Endothelial cell of umbilical vein (primary cell): ENCODE measurements around the gene ZBTB4. TPM values are rescaled to one million over a fixed set of nuclear protein-coding genes. Genes with fewer than 3 reads are reported as not detected.
"Not testable (repeated sequence)": the region's sequence is repeated elsewhere in the genome, so short reads cannot be mapped to it uniquely, and the experiment has no call there.

Source experiments
- BruUV-seq: library from RNA; stranded (reverse); fragments of 400-500 nt; replicated peaks from 2 replicates; lab custom pipeline; 2021; lab: Mats Ljungman, UMichigan
- CTCF ChIA-PET: fragments of 300-600, 350-600 bp; sonication (Branson Sonifier 250); formaldehyde crosslinking; loops from one replicate; lab custom pipeline; 2021; ENCODE audit warnings: antibody characterized with exemption, inconsistent platforms; lab: Charles Lee
- POLR2A ChIA-PET: fragments of 300-600, 350-600 bp; sonication (Branson Sonifier 250); formaldehyde crosslinking; loops from one replicate; lab custom pipeline; 2021; ENCODE audit warnings: antibody characterized with exemption, inconsistent platforms; lab: Charles Lee
- DNase-seq: peaks from one replicate; pipeline ENCODE4 v3.0.0-alpha.2; 2011; ENCODE audit warnings: low read depth, low spot score
- FAIRE-seq: peaks from 2 replicates; lab custom pipeline; 2011; peaks lifted over from hg19 to GRCh38; lab: Jason Lieb, UNC
- H2AFZ ChIP-seq: 2 replicates; pipeline ENCODE4 v1.6.0; 2012; ENCODE audit warnings: low read depth, low read length, control low read depth, inconsistent platforms
- H3K27ac ChIP-seq: 2 replicates; pipeline ENCODE4 v1.5.1; 2011; ENCODE audit warnings: low read depth, mild to moderate bottlenecking, control low read depth, low read length, moderate library complexity; ENCODE audit not compliant: insufficient read depth
- H3K27me3 ChIP-seq, 2 experiments: 2 replicates each; pipeline versions ENCODE4 v1.6.0 to v1.6.1; 2011; ENCODE audit warnings: low read length in 2 of 2, mixed read lengths in 1 of 2; ENCODE audit not compliant: control insufficient read depth in 2 of 2, insufficient read depth in 2 of 2
- H3K36me3 ChIP-seq, 2 experiments: 2 replicates in 1 of 2; 3 replicates in 1 of 2; pipeline ENCODE4 v1.5.1; 2011; ENCODE audit warnings: low read length in 2 of 2, mild to moderate bottlenecking in 1 of 2, moderate library complexity in 1 of 2; ENCODE audit not compliant: control insufficient read depth in 2 of 2, insufficient read depth in 2 of 2; ENCODE audit errors: extremely low read depth in 1 of 2
- H3K4me1 ChIP-seq: 3 replicates; pipeline ENCODE4 v1.5.1; 2011; ENCODE audit warnings: mild to moderate bottlenecking, low read length; ENCODE audit not compliant: control insufficient read depth, insufficient read depth; ENCODE audit errors: extremely low read depth
- H3K4me2 ChIP-seq: 2 replicates; pipeline ENCODE4 v1.6.1; 2011; ENCODE audit warnings: low read length, control low read depth, mixed read lengths; ENCODE audit not compliant: insufficient read depth
- H3K4me3 ChIP-seq, 3 experiments: fragments of 200-600 bp in 1 of 3; sonication (generic), shearing (Covaris generic) in 1 of 3; replicated peaks in 1 of 3; 2 replicates each; pipeline ENCODE4 v1.5.1; 2011 to 2016; ENCODE audit warnings: control low read depth in 3 of 3, low read length in 3 of 3, mild to moderate bottlenecking in 2 of 3, inconsistent platforms in 1 of 3, low read depth in 1 of 3, moderate library complexity in 1 of 3; ENCODE audit not compliant: insufficient read depth in 1 of 3
- H3K79me2 ChIP-seq: 2 replicates; pipeline ENCODE4 v1.6.0; 2012; ENCODE audit warnings: low read length, inconsistent platforms; ENCODE audit not compliant: control insufficient read depth, insufficient read depth
- H3K9ac ChIP-seq: replicated peaks from 2 replicates; pipeline ENCODE3; 2011; ENCODE audit warnings: low read length, control low read depth; ENCODE audit not compliant: insufficient read depth; ENCODE audit errors: extremely low read depth
- H3K9me1 ChIP-seq: replicated peaks from 3 replicates; pipeline ENCODE4 v1.6.0; 2011; ENCODE audit warnings: mild to moderate bottlenecking, low read length; ENCODE audit not compliant: control insufficient read depth, insufficient read depth; ENCODE audit errors: extremely low read depth
- H3K9me3 ChIP-seq: replicated peaks from 2 replicates; pipeline ENCODE4 v1.5.1; 2012; ENCODE audit warnings: low read length, inconsistent platforms; ENCODE audit not compliant: control insufficient read depth, insufficient read depth
- H4K20me1 ChIP-seq: replicated peaks from 2 replicates; pipeline ENCODE3; 2011; ENCODE audit warnings: mild to moderate bottlenecking, low read length; ENCODE audit not compliant: control insufficient read depth, insufficient read depth; ENCODE audit errors: extremely low read depth
- CTCF ChIP-seq, 2 donors: IDR thresholded peaks; 1 replicate in 1 of 2; 2 replicates in 1 of 2; pipeline ENCODE4 v1.5.1; 2011; ENCODE audit warnings: low read length in 2 of 2, mild to moderate bottlenecking in 2 of 2, moderate library complexity in 2 of 2, control low read depth in 1 of 2, inconsistent platforms in 1 of 2, low read depth in 1 of 2; ENCODE audit not compliant: insufficient read depth in 1 of 2; ENCODE audit errors: extremely low read depth in 1 of 2
- EZH2 ChIP-seq: IDR thresholded peaks from 2 replicates; pipeline ENCODE4 v1.6.1; 2012; ENCODE audit warnings: borderline replicate concordance, low read depth, mild to moderate bottlenecking, moderate library complexity, low read length, inconsistent platforms; ENCODE audit not compliant: severe bottlenecking
- FOS ChIP-seq: IDR thresholded peaks from 2 replicates; pipeline ENCODE4 v1.6.1; 2011; ENCODE audit warnings: mild to moderate bottlenecking, low read length, moderate library complexity, borderline replicate concordance; ENCODE audit not compliant: insufficient read depth
- GATA2 ChIP-seq: IDR thresholded peaks from 2 replicates; pipeline ENCODE4 v1.7.0; 2011; ENCODE audit warnings: low read depth, mild to moderate bottlenecking, moderate library complexity, mixed read lengths, low read length; ENCODE audit not compliant: insufficient read length, insufficient read depth
- JUN ChIP-seq: IDR thresholded peaks from 2 replicates; pipeline ENCODE4 v1.6.1; 2011; ENCODE audit warnings: borderline replicate concordance, low read depth; ENCODE audit not compliant: insufficient read length, insufficient read depth
- MAX ChIP-seq: IDR thresholded peaks from 2 replicates; pipeline ENCODE4 v1.6.1; 2011; ENCODE audit not compliant: insufficient read depth, insufficient read length
- MYC ChIP-seq: IDR thresholded peaks from one replicate; pipeline ENCODE4 v1.6.1; 2011; ENCODE audit warnings: mild to moderate bottlenecking, low read depth, low read length
- POLR2A ChIP-seq: IDR thresholded peaks from 2 replicates; pipeline ENCODE4 v1.6.1; 2012; ENCODE audit warnings: low read depth, mild to moderate bottlenecking, control low read depth, low read length
- POLR2AphosphoS5 ChIP-seq: IDR thresholded peaks from 2 replicates; pipeline ENCODE4 v1.6.1; 2012; ENCODE audit warnings: low read depth, mild to moderate bottlenecking, control low read depth, low read length, moderate library complexity; ENCODE audit not compliant: insufficient read depth
- dilution Hi-C: fragments of 300-500 bp; cut with MboI; formaldehyde crosslinking; loops from one replicate; pipeline ENCODE4 v1.15.0; 2019; ENCODE audit warnings: low sequenced_read_pairs; ENCODE audit not compliant: extremely low pct_ligation_motif_present
- intact Hi-C: fragments of 100-400 bp; cut with micrococcal nuclease; formaldehyde crosslinking; loops from one replicate; pipeline ENCODE4 v1.10.0; 2022
- polyA plus RNA-seq, 4 experiments: library from polyadenylated mRNA; depleted of rRNA in 3 of 4; stranded (reverse) in 3 of 4; unstranded in 1 of 4; fragments of >200 nt; gene quantifications; 2 replicates each; pipeline versions ENCODE4 v1.2.1 to v1.2.3, GENCODE V29; 2011 to 2012; ENCODE audit warnings: missing spikeins in 1 of 4
- total RNA-seq: library from RNA; stranded (reverse); gene quantifications from 2 replicates; pipeline ENCODE4 v1.2.3, GENCODE V29; 2021

ZBTB4 gene
- total and polyA plus RNA-seq, 2 donors (not counting 3 experiments of a cell fraction or from before 2014, with no cell fraction given), result 15.1 to 26.5 TPM

GRCh38 chr17:7483255-7484066 lies 4.0 kb upstream of the ZBTB4 start:
- no peaks in the 10 kb centered on the region for H3K27me3 ChIP-seq
- no peak for TF ChIP-seq FOS
- TF ChIP-seq JUN, result no peak
- no peak for TF ChIP-seq MAX
- no peak for TF ChIP-seq EZH2
- TF ChIP-seq POLR2AphosphoS5, result no peak
- TF ChIP-seq GATA2, result no peak
- TF ChIP-seq POLR2A, result peak; percentile 42
- no peak for TF ChIP-seq CTCF (IDR thresholded peaks at IDR 0.05; ENCODE audit: extremely low read depth in 1 of 2, insufficient read depth in 1 of 2, low read depth in 1 of 2, low read length in 2 of 2)
- peak; percentile 15 for TF ChIP-seq MYC
- intact Hi-C loops (loop anchor here (1.0 to 10.0 kb wide), 8 partner anchors 14 to 201 kb away; partner anchors contain the start of genes MPDU1, PLSCR3, SENP3 and TMEM102), dilution Hi-C loops (no loop called here)
- H3K9ac ChIP-seq, result peak overlapping the region; percentile 99
- peak overlapping the region; percentile 90 for H2AFZ ChIP-seq
- H3K27ac ChIP-seq, result peak overlapping the region; percentile 100
- FAIRE-seq (no peak), DNase-seq (peak; percentile 75)
- H3K9me1 ChIP-seq, result no peaks in the 10 kb centered on the region
- ChIA-PET CTCF (interaction anchor here (0.7 to 1.0 kb wide), 4 partner anchors 47 to 128 kb away, joined by 3 to 7 read pairs (median 4); partner anchors contain the start of gene TMEM102), POLR2A (interaction anchor here (0.6 to 2.4 kb wide), 14 partner anchors 7 to 133 kb away, joined by 3 to 8 read pairs (median 5); partner anchors contain the start of genes TMEM102, TMEM256 and TNFSF13)
- H3K4me3 ChIP-seq, result peak overlapping the region; percentile 44 to 87 (median 76)
- no peaks in the 10 kb centered on the region for H3K36me3 ChIP-seq
- BruUV-seq, result TSS peak; percentile 82
- peaks cover 42% of the 10 kb centered on the region for H3K79me2 ChIP-seq
- H3K9me3 ChIP-seq, result no peaks in the 10 kb centered on the region
- peaks cover 27% of the 10 kb centered on the region for H3K4me1 ChIP-seq
- H3K4me2 ChIP-seq, result peak overlapping the region; percentile 96
- H4K20me1 ChIP-seq, result peaks cover 4% of the 10 kb centered on the region

- H3K27me3 ChIP-seq, dilution Hi-C loops, DNase-seq, H3K9ac ChIP-seq, H3K36me3 ChIP-seq, BruUV-seq, H3K9me3 ChIP-seq, H3K9me1 ChIP-seq, H4K20me1 ChIP-seq, H3K4me3 ChIP-seq, POLR2A ChIA-PET, H2AFZ ChIP-seq, H3K27ac ChIP-seq, FAIRE-seq, CTCF ChIA-PET, H3K4me2 ChIP-seq: not testable (repeated sequence)
- Histone ChIP-seq H3K79me2 (peaks cover 44% of the 10 kb centered on the region), H3K4me1 (peaks cover 34% of the 10 kb centered on the region)
- intact Hi-C loops, result loop anchor here (10.0 kb wide), 1 partner anchor 202 kb away; the partner anchor contains the start of genes TP53 and WRAP53
Observed at GRCh38 chr17:7482742-7483088, 3.3 kb upstream of the ZBTB4 start.
